Measurements from ENCODE around the gene LOXL3.

The LOXL3 gene

GRCh38 chr2:74540291-74540690 is 13.5 kb downstream of the LOXL3 start:
- no peak for TF ChIP-seq CTCF (IDR thresholded peaks at IDR 0.05; ENCODE audit: insufficient read depth, missing control alignments)
- no peak for DNase-seq (ENCODE audit: insufficient read length, low spot score)
- no peak for FAIRE-seq

- no peak for FAIRE-seq
- no peak for TF ChIP-seq CTCF (IDR thresholded peaks at IDR 0.05; ENCODE audit: insufficient read depth, missing control alignments)
These were observed 14.8 kb downstream of the LOXL3 start for GRCh38 chr2:74538881-74539339.

GRCh38 chr2:74537140-74537539 is 16.6 kb downstream of the LOXL3 start:
- FAIRE-seq (no peak), DNase-seq (ENCODE audit: insufficient read length, low spot score) (no peak)
- no peak for TF ChIP-seq CTCF (IDR thresholded peaks at IDR 0.05; ENCODE audit: insufficient read depth, missing control alignments)

More at GRCh38 chr2:74538881-74539339, 14.8 kb downstream of the LOXL3 start:
- no peak for DNase-seq (ENCODE audit: insufficient read length, low spot score)

GRCh38 chr2:74536166-74536950 is 17.4 kb downstream of the LOXL3 start:
- FAIRE-seq (no peak), DNase-seq (ENCODE audit: insufficient read length, low spot score) (no peak)
- TF ChIP-seq CTCF (IDR thresholded peaks at IDR 0.05; ENCODE audit: insufficient read depth, missing control alignments) = no peak

GRCh38 chr2:74535440-74535965 is 18.2 kb downstream of the LOXL3 start:
- no peak for DNase-seq (ENCODE audit: insufficient read length, low spot score)
- TF ChIP-seq CTCF (IDR thresholded peaks at IDR 0.05; ENCODE audit: insufficient read depth, missing control alignments) = no peak
- no peak for FAIRE-seq

GRCh38 chr2:74534411-74534810 is 19.3 kb downstream of the LOXL3 start:
- DNase-seq (ENCODE audit: insufficient read length, low spot score) = no peak
- FAIRE-seq = no peak
- TF ChIP-seq CTCF (IDR thresholded peaks at IDR 0.05; ENCODE audit: insufficient read depth, missing control alignments) = no peak

GRCh38 chr2:74533464-74533863 is 20.3 kb downstream of the LOXL3 start:
- TF ChIP-seq CTCF (IDR thresholded peaks at IDR 0.05; ENCODE audit: insufficient read depth, missing control alignments) = no peak
- FAIRE-seq (no peak), DNase-seq (ENCODE audit: insufficient read length, low spot score) (no peak)
